ENCODE data around the gene HNRNPF. TPM values are rescaled to one million over a fixed set of nuclear protein-coding genes. Genes with fewer than 3 reads are reported as not detected.
A peak's percentile ranks its signal among the peaks of the same experiment; 100 is the strongest.

Gene HNRNPF
- total and polyA plus RNA-seq, 4 donors = 64.5 to 150 (median 113) TPM

DNA sequence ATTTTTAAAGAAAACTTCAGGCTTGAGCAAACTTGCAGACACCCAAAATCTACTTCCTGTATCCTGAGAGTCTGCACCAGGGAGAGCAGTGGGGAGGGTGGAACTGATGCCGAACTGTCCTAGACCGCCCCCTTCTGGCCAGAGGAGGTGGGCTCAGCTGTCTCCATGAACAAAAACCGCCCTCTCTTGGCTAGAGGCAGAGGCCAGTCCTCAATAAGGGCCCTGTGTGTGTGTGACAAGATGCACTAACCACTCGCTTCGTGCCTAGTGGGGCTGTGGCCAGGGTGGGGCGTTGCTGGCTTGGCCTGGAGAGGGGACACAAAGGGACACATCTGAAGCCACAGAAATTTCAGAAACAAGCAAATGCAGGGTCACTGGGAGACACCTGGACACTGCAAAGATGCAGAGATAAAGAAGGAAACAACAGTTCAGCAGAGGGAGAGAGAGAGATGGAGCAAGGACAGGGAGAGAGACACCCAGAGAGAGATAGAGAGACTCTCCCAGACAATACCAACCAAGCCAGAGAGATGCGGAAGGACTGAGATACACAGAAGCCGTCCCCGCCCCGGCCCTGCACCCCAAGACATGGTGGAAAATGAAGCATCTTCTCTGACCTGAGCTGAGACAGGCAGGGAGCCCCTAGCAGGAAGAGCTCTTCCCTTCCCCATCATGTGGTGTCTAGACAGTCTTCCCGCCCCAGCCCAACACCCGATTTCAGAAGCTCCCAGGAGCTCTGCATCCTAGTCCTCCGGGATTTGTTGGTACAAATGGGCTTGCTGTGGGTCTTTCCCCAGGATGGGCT, 60.3 kb downstream of the HNRNPF start:
- Histone ChIP-seq H3K4me3 (ENCODE audit: low read depth in 1 of 3, low read length in 3 of 3) (no peak overlapping the region), H3K27ac (ENCODE audit: low read depth in 1 of 2, low read length in 2 of 2) (no peak overlapping the region), H3K9ac (ENCODE audit: low read depth in 1 of 2, low read length in 2 of 2) (no peak overlapping the region), H3K4me1 (ENCODE audit: control insufficient read depth in 4 of 4, insufficient read depth in 4 of 4, low read length in 3 of 4) (peaks cover 0 to 1% (median 0%) of the 10 kb centered on the region in 4 donors), H3K9me3 (ENCODE audit: control insufficient read depth in 4 of 4, low read length in 3 of 4) (no peaks in the 10 kb centered on the region), H3K27me3 (ENCODE audit: control insufficient read depth in 4 of 4, insufficient read depth in 4 of 4, low read length in 3 of 4) (no peaks in the 10 kb centered on the region), H3K36me3 (ENCODE audit: control insufficient read depth in 4 of 4, insufficient read depth in 3 of 4, low read depth in 1 of 4, low read length in 3 of 4) (no peaks in the 10 kb centered on the region)
- TF ChIP-seq, protein P1, sequence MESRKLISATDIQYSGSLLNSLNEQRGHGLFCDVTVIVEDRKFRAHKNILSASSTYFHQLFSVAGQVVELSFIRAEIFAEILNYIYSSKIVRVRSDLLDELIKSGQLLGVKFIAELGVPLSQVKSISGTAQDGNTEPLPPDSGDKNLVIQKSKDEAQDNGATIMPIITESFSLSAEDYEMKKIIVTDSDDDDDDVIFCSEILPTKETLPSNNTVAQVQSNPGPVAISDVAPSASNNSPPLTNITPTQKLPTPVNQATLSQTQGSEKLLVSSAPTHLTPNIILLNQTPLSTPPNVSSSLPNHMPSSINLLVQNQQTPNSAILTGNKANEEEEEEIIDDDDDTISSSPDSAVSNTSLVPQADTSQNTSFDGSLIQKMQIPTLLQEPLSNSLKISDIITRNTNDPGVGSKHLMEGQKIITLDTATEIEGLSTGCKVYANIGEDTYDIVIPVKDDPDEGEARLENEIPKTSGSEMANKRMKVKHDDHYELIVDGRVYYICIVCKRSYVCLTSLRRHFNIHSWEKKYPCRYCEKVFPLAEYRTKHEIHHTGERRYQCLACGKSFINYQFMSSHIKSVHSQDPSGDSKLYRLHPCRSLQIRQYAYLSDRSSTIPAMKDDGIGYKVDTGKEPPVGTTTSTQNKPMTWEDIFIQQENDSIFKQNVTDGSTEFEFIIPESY (IDR thresholded peaks at IDR 0.05) = no peak
- TF ChIP-seq JUND (IDR thresholded peaks at IDR 0.05) = no peak
- peak; percentile 98 for TF ChIP-seq RAD21 (IDR thresholded peaks at IDR 0.05)
- no peak for TF ChIP-seq TAF1 (conservative IDR thresholded peaks at IDR 0.05)
- TF ChIP-seq NR2F2 (IDR thresholded peaks at IDR 0.05) = no peak
- TF ChIP-seq, protein P2, sequence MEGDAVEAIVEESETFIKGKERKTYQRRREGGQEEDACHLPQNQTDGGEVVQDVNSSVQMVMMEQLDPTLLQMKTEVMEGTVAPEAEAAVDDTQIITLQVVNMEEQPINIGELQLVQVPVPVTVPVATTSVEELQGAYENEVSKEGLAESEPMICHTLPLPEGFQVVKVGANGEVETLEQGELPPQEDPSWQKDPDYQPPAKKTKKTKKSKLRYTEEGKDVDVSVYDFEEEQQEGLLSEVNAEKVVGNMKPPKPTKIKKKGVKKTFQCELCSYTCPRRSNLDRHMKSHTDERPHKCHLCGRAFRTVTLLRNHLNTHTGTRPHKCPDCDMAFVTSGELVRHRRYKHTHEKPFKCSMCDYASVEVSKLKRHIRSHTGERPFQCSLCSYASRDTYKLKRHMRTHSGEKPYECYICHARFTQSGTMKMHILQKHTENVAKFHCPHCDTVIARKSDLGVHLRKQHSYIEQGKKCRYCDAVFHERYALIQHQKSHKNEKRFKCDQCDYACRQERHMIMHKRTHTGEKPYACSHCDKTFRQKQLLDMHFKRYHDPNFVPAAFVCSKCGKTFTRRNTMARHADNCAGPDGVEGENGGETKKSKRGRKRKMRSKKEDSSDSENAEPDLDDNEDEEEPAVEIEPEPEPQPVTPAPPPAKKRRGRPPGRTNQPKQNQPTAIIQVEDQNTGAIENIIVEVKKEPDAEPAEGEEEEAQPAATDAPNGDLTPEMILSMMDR (IDR thresholded peaks at IDR 0.05; ENCODE audit: low read depth, low read length, missing input control) = peak; percentile 96
- peak in 1 of 2 donors; percentile 9 for TF ChIP-seq GABPA (IDR thresholded peaks at IDR 0.05 in 1 of 2, conservative IDR thresholded peaks at IDR 0.05 in 1 of 2)
- TF ChIP-seq, protein P3, sequence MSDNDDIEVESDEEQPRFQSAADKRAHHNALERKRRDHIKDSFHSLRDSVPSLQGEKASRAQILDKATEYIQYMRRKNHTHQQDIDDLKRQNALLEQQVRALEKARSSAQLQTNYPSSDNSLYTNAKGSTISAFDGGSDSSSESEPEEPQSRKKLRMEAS (IDR thresholded peaks at IDR 0.05) = no peak
- 52% methylated on average over 13 of the region's 13 CpGs for WGBS
- DNase-seq (ENCODE audit: low spot score) = peak; percentile 87

DNA sequence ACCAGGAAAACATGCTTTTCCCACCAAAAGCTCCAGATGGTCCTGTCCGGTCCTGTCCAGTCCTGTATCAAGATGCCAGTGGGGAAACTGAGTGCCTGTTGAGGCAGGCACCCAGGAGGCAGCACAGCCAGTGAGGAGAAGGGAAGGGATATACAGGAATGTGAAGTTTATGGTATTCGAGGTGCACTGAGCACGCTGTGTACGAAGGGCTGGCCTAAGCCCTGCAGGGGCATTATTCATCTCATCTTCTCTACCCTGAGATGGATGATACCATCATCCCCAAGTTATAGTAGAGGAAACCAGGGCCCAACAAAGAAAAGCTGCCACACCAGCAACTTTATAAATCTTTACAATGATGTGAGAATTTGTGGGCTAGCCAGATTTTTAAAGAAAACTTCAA, 61.0 kb downstream of the HNRNPF start:
- H3K36me3 ChIP-seq (ENCODE audit: control insufficient read depth in 4 of 4, insufficient read depth in 3 of 4, low read depth in 1 of 4, low read length in 3 of 4) = no peaks in the 10 kb centered on the region
- no peaks in the 10 kb centered on the region for H3K9me3 ChIP-seq (ENCODE audit: control insufficient read depth in 4 of 4, low read length in 3 of 4)
- no peak overlapping the region for H3K9ac ChIP-seq (ENCODE audit: low read depth in 1 of 2, low read length in 2 of 2)
- H3K27me3 ChIP-seq (ENCODE audit: control insufficient read depth in 4 of 4, insufficient read depth in 4 of 4, low read length in 3 of 4) = no peaks in the 10 kb centered on the region
- no peak for TF ChIP-seq RAD21 (IDR thresholded peaks at IDR 0.05)
- TF ChIP-seq GABPA (IDR thresholded peaks at IDR 0.05 in 1 of 2, conservative IDR thresholded peaks at IDR 0.05 in 1 of 2) = no peak
- no peak for TF ChIP-seq JUND (IDR thresholded peaks at IDR 0.05)
- TF ChIP-seq, protein P2 (IDR thresholded peaks at IDR 0.05; ENCODE audit: low read depth, low read length, missing input control) = no peak
- no peak for TF ChIP-seq RXRA (IDR thresholded peaks at IDR 0.05)
- TF ChIP-seq, protein P1 (IDR thresholded peaks at IDR 0.05) = no peak
- TF ChIP-seq SP1 (IDR thresholded peaks at IDR 0.05) = no peak
- TF ChIP-seq HNF4G (IDR thresholded peaks at IDR 0.05) = no peak
- TF ChIP-seq EGR1 (IDR thresholded peaks at IDR 0.05; ENCODE audit: low read depth in 2 of 2) = no peak
- no peak for TF ChIP-seq TAF1 (conservative IDR thresholded peaks at IDR 0.05)
- TF ChIP-seq HNF4A (conservative IDR thresholded peaks at IDR 0.05) = no peak
- WGBS = 92% methylated on average over 4 of the region's 4 CpGs
- DNase-seq (ENCODE audit: low spot score) = no peak
- peaks cover 0 to 1% (median 0%) of the 10 kb centered on the region in 4 donors for H3K4me1 ChIP-seq (ENCODE audit: control insufficient read depth in 4 of 4, insufficient read depth in 4 of 4, low read length in 3 of 4)
- no peak overlapping the region for H3K27ac ChIP-seq (ENCODE audit: low read depth in 1 of 2, low read length in 2 of 2)
- H3K4me3 ChIP-seq (ENCODE audit: low read depth in 1 of 3, low read length in 3 of 3) = no peak overlapping the region
